D721Med (cell line): ENCODE data around the gene ACTRT2.

Experiments
- DNase-seq: peaks from one replicate; pipeline ENCODE4 v3.0.0; 2011; ENCODE audit warnings: low spot score; ENCODE audit not compliant: insufficient read length
- FAIRE-seq: peaks from 2 replicates; lab custom pipeline; 2011; peaks lifted over from hg19 to GRCh38; lab: Jason Lieb, UNC
- CTCF ChIP-seq: IDR thresholded peaks from 2 replicates; pipeline ENCODE4 v1.5.1; 2012; ENCODE audit warnings: mild to moderate bottlenecking, control low read depth; ENCODE audit not compliant: insufficient read depth; ENCODE audit errors: missing control alignments

Gene ACTRT2

DNA sequence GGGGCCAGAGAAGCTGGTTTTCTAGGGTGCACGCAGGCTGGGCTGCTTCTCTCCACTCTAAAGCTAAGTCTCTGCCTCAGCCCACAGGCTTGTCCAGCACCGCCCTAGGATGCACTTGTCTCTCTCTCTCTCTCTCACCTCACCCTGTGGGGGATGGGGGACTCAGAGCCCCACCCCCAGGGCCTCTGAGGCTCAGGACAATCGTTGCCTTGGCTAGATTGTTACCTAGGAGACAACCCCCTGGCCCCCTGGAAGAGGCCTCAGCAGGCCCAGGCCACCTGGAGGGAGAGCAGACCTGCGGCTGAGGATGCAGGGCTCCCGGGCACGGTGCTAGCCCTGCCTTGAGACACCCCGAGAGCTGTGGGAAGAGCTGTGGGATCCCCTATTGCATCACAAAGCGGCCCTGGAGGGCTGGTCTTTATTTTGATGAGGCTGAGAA, at the start of gene ACTRT2:
Gene ACTRT2, plus strand, starts transcription at position 235 of the 439 bp plus-strand sequence. CDS start 220 bp downstream, outside the sequence.
- DNase-seq (no peak), FAIRE-seq (no peak)
- no peak for TF ChIP-seq CTCF

DNA sequence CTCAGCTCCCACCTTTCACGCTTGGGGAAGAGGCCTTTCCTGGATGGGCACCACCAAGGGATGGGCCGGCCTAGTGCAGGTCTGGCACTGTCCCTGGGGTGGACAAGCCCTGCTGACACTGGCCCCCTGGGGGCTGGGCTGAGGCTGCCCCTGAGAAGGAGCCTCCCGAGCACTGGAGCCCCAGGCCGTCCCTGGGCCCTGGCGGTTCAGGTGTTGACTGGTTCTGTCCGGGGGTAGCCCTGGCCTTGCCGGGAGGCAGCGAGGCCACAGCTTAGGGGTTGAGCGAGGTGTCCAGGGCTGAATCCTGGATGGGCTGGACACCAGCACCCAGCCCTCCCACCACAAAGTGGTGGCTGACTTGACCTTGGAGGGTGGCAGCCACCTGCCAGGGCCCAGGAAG, 49.7 kb upstream of the ACTRT2 start:
- no peak for FAIRE-seq
- TF ChIP-seq CTCF = no peak
- no peak for DNase-seq

- no peak for TF ChIP-seq CTCF
- FAIRE-seq (no peak), DNase-seq (no peak)
Measured at GRCh38 chr1:2972011-2972878, 49.0 kb upstream of the ACTRT2 start.

DNA sequence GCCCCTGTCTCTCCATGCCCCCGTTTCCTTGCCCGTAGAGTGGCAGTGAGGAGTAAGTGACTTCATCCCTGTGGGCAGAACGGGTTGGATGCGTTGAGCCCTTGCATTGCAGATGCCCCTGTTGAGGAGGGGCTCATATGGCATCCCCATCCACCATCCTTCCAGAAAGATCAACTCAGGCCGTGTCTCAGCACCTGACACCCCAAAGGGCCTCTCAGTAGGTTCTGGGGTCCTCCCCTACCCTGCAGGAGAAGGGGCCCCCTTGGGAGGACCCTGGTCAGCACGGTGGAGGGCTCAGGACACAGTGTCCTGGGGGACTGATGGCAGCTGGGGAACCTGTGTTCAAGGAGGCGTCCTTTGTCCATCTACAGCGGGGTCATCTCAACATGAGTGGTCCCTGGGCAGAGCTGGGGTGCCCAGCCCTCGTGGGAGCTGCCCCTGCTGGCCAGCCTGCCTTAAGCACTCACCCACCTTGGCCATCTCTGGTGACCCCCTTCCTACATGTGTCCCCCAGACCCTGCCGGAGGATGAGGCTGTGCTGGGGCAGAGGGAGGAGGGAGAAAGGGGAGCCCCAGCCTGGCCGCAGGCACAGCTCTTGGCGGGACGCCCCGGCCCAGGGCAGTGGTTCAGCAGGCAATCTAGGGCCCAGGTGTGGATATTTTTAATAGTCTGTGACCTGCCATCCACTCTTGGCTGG, 48.2 kb upstream of the ACTRT2 start:
- FAIRE-seq (no peak), DNase-seq (no peak)
- no peak for TF ChIP-seq CTCF

GRCh38 chr1:2973601-2974593, 47.4 kb upstream of the ACTRT2 start:
- FAIRE-seq (no peak), DNase-seq (no peak)
- TF ChIP-seq CTCF = no peak

DNA sequence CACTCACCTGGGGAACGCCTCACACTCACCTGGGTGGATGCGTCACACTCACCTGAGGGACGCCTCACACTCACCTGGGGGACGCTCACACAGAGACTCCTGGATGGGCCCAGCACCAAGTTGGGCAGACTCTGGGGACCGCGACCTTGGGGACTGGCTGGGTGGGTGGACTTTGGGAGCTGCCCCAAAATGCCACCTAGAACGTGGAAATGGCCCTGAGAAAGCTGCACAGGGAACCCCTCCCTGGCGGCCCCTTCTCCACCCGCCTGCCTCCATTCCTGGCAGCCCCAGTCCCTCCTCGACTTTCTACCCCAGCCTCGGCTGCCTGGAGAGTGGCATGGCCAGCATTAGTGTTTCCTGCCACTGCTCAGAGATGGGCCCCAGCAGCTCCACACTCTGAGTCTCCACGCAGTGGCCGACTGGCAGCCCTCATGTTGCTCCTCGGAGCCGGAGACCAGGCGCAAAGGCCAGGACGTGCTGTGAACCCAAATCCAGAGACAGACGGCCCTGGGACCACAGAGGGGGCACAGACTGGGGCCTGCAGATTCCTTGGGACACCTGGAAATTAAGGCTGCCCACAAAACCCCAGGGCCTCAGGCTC, 46.5 kb upstream of the ACTRT2 start:
- FAIRE-seq (no peak), DNase-seq (no peak)
- TF ChIP-seq CTCF = no peak
